GM20431 (cell line): ENCODE measurements around the gene ATG9A.

Source experiments
- in situ Hi-C: fragments of 300-500 bp; cut with MseI, MboI; formaldehyde crosslinking; loops from one replicate; pipeline ENCODE4 v1.15.0; 2020; ENCODE audit warnings: low sequenced_read_pairs; ENCODE audit not compliant: unreplicated experiment

The ATG9A gene

GRCh38 chr2:219252900-219253752, 23.7 kb upstream of the ATG9A start, which contains the start of gene TUBA4B:
Gene TUBA4B (plus strand): TSS chr2:219253243. CDS start chr2:219253408, 165 bp downstream.
- in situ Hi-C loops, result no loop called here

- in situ Hi-C loops, result no loop called here
Measured at GRCh38 chr2:219252570-219252899, 23.1 kb upstream of the ATG9A start.

GRCh38 chr2:219252084-219252483, 22.6 kb upstream of the ATG9A start:
- in situ Hi-C loops, result no loop called here

DNA sequence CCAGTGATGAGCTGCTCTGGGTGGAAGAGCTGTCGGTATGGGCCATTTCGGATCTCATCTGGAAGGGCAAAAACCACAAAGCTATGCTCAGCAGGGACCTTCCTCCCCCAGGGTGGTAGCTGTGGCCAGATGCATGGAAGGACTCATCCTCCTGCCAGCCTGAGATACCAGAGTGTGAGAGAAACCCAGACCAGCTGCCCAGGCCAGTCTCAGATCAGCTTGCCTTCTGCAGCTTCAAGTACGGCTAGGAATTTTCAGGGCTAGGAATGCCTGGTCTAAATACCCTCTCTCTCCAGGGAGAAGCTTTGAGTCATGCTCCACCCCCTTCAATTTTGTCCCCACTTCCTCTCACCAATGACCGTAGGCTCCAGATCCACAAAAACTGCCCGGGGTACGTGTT, 22.2 kb upstream of the ATG9A start:
- in situ Hi-C loops, result no loop called here

GRCh38 chr2:219250049-219250781, 20.8 kb upstream of the ATG9A start:
- in situ Hi-C loops, result no loop called here

DNA sequence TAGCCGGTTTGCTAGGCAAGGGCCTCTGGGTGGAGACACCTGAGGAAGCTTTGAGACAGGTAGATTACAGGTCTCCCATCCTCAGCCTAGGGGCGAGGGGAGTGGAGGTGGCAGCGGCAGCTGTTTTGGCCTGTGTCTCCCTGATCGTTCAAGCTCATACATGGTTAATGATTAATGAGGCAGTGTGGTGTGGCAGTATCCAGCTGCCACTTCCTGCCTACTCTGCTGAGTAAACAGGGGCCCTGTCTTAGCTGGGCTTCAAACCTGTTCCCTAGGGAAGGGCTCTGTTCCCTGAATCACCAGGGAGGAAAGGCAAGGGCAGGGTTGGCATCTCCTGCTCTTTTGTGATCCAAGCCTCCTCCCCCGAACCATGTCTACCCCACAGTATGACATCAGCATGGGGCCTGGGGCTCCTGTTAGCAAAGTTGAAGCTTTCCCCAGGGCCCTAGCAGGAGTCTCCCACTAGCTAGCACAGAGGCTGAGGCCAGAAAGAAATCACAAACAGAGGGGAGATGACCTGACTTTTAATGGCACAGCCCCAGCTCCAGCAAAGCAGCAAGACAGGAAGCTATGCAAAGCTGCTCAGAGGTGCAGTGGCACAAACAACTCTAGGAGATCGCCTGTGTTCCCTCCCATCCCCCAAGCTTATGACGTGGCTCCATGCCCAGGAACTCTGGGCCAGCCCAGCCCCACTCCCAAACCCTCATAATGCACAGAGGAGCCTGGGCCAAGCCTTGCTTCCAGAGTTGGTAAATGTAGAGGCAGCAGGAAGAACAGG, 20.0 kb upstream of the ATG9A start:
- in situ Hi-C loops, result no loop called here

DNA sequence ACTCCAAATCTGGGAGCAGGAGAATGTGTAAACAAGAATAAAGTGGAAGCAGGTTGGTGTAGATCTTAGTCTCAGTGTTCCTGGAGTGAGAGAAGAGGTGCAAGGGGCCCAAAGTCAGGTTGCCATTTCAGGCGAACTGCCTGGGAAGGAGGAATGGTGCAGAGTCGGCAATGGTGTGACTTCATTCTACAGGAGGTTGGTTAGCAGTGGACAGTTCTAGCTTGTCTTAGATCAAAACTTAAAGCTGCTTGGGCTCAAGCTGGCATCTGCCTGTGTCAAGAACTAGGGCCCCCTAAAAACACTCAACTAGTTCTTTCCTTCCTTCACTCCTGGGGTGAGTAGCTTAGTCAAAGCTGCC, 19.4 kb upstream of the ATG9A start:
- in situ Hi-C loops, result no loop called here

- in situ Hi-C loops, result no loop called here
Measured at GRCh38 chr2:219247678-219248642, 18.5 kb upstream of the ATG9A start.

- in situ Hi-C loops, result no loop called here
Measured at GRCh38 chr2:219246559-219246958, 17.1 kb upstream of the ATG9A start.

- in situ Hi-C loops, result no loop called here
Measured at GRCh38 chr2:219245899-219246230, 16.4 kb upstream of the ATG9A start.

GRCh38 chr2:219245148-219245898, 15.9 kb upstream of the ATG9A start, which contains the start of the genes GLB1L and STK16:
Gene GLB1L (minus strand): TSS chr2:219245444. CDS start chr2:219243573, 1,871 bp downstream.
Gene STK16 (plus strand): TSS chr2:219245479. CDS start chr2:219246000, 521 bp downstream.
- in situ Hi-C loops, result no loop called here

DNA sequence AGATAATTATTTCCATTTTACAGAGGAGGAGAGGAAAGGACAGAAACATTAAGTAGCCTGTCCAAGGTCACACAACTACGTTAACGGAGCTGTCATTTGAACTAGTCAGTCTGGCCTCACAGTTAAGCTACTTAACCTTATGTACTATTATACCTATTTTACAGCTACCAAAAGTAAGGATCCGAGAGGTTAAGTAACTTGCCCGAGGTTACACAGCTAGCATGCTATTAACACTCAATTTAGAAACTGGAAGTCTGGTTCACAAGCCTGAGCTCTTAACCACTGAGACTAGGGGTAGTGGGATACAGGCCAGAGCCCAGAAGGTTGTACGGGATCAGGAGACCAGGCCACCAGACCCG, 15.3 kb upstream of the ATG9A start:
- in situ Hi-C loops, result no loop called here

- in situ Hi-C loops, result no loop called here
Measured at GRCh38 chr2:219243291-219243761, 13.9 kb upstream of the ATG9A start.

GRCh38 chr2:219234331-219234730, 4.9 kb upstream of the ATG9A start:
- in situ Hi-C loops, result no loop called here

GRCh38 chr2:219230059-219230540, 664 bp upstream of the ATG9A start:
- in situ Hi-C loops, result no loop called here

- in situ Hi-C loops, result no loop called here
Measured at GRCh38 chr2:219228911-219229304, 528 bp downstream of the ATG9A start.

- in situ Hi-C loops, result no loop called here
Measured at GRCh38 chr2:219228041-219228910, 1.2 kb downstream of the ATG9A start.

- in situ Hi-C loops, result no loop called here
Measured at GRCh38 chr2:219225350-219225749, 4.1 kb downstream of the ATG9A start.
